ENCODE measurements around the gene MYO1A. TPM values are rescaled to one million over a fixed set of nuclear protein-coding genes. Genes with fewer than 3 reads are reported as not detected.

The MYO1A gene
- total and polyA plus RNA-seq, 2 donors (not counting 1 experiment from before 2014, with no cell fraction given) = 0.55 to 1.3 TPM

DNA sequence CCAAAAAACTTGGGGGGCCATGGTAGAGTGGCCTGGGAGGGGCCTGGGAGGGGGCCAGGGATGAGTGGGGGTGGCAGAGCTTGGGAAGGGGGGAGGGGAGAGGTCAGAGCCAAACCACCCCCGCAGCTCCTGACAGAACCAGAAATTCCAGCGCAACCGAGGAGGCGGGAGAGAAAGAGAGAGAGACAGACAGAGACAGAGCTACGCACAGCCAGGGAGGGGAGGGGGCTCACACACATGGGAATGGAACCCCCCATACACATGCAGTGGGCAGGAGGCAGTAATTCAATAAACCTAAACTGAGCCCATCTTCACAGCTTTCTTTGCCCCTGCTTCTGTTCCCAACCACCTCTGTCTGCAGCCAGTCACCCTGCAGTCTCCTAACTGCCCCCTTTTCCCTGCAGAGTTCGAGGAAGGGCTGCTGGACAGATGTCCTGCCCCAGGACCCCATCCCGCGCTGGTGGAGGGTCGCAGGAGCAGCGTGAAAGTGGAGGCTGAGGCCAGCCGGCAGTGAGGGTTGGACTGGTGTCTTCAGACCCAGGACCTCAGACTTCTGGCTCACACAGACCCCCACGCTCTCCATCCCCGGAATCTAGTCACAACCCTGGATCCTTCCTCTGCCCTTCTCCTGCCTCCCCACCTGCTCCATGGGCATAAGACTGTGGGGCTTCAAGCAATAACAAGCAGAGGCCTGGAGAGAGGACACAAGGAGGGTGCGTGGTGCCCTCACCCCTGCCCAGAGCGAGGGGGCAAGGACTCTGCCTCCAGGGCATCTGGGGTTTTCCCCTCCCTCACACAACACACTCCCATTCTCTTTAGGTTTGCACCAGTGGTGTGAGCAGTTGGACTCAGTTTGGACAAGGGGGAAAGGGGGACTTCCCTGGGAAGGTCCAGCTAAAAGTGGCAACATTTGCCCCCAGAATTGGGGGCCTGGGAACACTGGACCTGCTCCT is 44.6 kb upstream of the MYO1A start:
- H3K9me3 Mint-ChIP-seq (ENCODE audit: insufficient read depth) = no peaks in the 10 kb centered on the region
- H3K27ac ChIP-seq (ENCODE audit: low read length in 2 of 2) = peak overlapping the region; percentile 73 to 82
- WGBS (ENCODE audit: insufficient coverage) = 65% methylated on average over 9 of the region's 15 CpGs
- ChIA-PET CTCF (interaction anchor here (0.7 to 18.5 kb wide), 7 partner anchors 12 to 524 kb away, joined by 3 to 406 read pairs (median 4); partner anchors contain the start of genes NEMP1 and STAT6), POLR2A (interaction anchor here (0.5 to 3.6 kb wide), 11 partner anchors 10 to 1119 kb away, joined by 3 to 56 read pairs (median 6); partner anchors contain the start of genes NEMP1 and STAT6)
- H3K4me1 ChIP-seq (ENCODE audit: control insufficient read depth in 2 of 2, insufficient read depth in 2 of 2, low read length in 2 of 2) = peaks cover 22 to 35% of the 10 kb centered on the region in 2 donors
- peak overlapping the region; percentile 95 for H3K27ac Mint-ChIP-seq
- no peaks in the 10 kb centered on the region for H3K27me3 Mint-ChIP-seq
- DNase-seq (peak; percentile 29), ATAC-seq (ENCODE audit: low read depth) (no peak)
- intact Hi-C loops (cut with micrococcal nuclease) = no loop called here
- peaks cover 20% of the 10 kb centered on the region for H3K79me2 ChIP-seq (ENCODE audit: control insufficient read depth, insufficient read depth, low read length)
- H4K20me1 ChIP-seq (ENCODE audit: control insufficient read depth, insufficient read depth, low read length, poor library complexity, severe bottlenecking) = peaks cover 31% of the 10 kb centered on the region
- no peaks in the 10 kb centered on the region for H3K9me3 ChIP-seq (ENCODE audit: control extremely low read depth in 1 of 3, control insufficient read depth in 2 of 3, insufficient read depth in 1 of 3, low read length in 2 of 3)
- H3K36me3 ChIP-seq (replicated peaks in 1 of 2; ENCODE audit: control extremely low read depth in 1 of 2, control insufficient read depth in 1 of 2, extremely low read depth in 1 of 2, insufficient read depth in 2 of 2, low read length in 1 of 2) = peaks cover 2 to 57% of the 10 kb centered on the region in 2 experiments
- peaks cover 64% of the 10 kb centered on the region for H3K4me1 Mint-ChIP-seq
- no peak overlapping the region for H2AFZ ChIP-seq (ENCODE audit: insufficient read depth, low read depth, low read length, poor library complexity, severe bottlenecking)
- no peak overlapping the region for H3K4me3 ChIP-seq (ENCODE audit: control extremely low read depth in 1 of 5, extremely low read depth in 1 of 5, insufficient read depth in 1 of 5, low read depth in 2 of 5, low read length in 4 of 5)
- H3K9ac ChIP-seq (ENCODE audit: low read length) = peak overlapping the region; percentile 43
- H3K4me2 ChIP-seq (replicated peaks; ENCODE audit: low read depth, low read length, poor library complexity, severe bottlenecking) = peak overlapping the region; percentile 82
- TF ChIP-seq, protein P1, sequence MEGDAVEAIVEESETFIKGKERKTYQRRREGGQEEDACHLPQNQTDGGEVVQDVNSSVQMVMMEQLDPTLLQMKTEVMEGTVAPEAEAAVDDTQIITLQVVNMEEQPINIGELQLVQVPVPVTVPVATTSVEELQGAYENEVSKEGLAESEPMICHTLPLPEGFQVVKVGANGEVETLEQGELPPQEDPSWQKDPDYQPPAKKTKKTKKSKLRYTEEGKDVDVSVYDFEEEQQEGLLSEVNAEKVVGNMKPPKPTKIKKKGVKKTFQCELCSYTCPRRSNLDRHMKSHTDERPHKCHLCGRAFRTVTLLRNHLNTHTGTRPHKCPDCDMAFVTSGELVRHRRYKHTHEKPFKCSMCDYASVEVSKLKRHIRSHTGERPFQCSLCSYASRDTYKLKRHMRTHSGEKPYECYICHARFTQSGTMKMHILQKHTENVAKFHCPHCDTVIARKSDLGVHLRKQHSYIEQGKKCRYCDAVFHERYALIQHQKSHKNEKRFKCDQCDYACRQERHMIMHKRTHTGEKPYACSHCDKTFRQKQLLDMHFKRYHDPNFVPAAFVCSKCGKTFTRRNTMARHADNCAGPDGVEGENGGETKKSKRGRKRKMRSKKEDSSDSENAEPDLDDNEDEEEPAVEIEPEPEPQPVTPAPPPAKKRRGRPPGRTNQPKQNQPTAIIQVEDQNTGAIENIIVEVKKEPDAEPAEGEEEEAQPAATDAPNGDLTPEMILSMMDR (IDR thresholded peaks at IDR 0.05) = no peak
- TF ChIP-seq EZH2 (IDR thresholded peaks at IDR 0.05; ENCODE audit: borderline replicate concordance, insufficient read depth, low read depth, low read length, poor library complexity, severe bottlenecking) = no peak
- H3K27me3 ChIP-seq (replicated peaks in 1 of 4; ENCODE audit: control extremely low read depth in 1 of 4, control insufficient read depth in 3 of 4, insufficient read depth in 4 of 4, low read length in 3 of 4) = no peaks in the 10 kb centered on the region
- H3K4me3 Mint-ChIP-seq = peak overlapping the region; percentile 50

Data from B cell (primary cell).